ENCODE results near the gene ISY1.

DNA sequence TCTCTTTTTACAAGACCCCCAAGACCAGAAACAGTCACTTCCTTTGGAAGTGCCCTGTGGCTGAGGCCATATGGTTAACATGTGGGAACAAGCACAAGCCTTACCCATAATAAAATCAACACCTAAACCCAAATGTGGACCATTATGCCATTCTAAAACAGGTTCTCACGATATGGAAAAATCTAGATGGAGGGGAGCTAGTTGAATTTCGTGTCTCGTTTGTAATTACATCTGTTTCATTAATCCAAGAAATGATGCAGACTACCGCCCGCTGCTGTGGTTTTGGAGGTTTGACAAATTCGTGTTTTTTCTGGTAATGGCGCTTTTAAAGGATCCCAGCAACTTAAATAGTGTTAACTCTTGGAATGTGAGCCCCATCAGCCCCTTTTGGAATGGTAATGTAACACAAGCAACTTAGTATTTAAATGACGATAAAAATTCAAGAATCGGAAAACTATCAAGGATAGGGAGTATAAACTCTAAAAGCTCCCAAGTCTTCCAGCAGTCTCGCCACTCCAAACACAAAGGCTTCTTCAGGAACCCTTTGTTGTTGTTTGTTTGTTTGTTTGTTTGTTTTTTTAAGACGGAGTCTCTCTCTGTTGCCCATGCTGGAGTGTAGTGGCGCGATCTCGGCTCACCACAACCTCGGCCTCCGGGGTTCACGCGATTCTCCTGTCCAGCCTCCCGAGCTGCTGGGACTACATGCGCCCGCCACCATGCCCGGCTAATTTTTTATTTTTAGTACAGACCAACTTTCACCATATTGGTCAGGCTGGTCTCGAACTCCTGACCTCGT is 21.7 kb upstream of the ISY1 start:
- TF ChIP-seq, protein P1, sequence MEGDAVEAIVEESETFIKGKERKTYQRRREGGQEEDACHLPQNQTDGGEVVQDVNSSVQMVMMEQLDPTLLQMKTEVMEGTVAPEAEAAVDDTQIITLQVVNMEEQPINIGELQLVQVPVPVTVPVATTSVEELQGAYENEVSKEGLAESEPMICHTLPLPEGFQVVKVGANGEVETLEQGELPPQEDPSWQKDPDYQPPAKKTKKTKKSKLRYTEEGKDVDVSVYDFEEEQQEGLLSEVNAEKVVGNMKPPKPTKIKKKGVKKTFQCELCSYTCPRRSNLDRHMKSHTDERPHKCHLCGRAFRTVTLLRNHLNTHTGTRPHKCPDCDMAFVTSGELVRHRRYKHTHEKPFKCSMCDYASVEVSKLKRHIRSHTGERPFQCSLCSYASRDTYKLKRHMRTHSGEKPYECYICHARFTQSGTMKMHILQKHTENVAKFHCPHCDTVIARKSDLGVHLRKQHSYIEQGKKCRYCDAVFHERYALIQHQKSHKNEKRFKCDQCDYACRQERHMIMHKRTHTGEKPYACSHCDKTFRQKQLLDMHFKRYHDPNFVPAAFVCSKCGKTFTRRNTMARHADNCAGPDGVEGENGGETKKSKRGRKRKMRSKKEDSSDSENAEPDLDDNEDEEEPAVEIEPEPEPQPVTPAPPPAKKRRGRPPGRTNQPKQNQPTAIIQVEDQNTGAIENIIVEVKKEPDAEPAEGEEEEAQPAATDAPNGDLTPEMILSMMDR (IDR thresholded peaks at IDR 0.05): no peak
- TF ChIP-seq CHD4 (IDR thresholded peaks at IDR 0.05; ENCODE audit: borderline replicate concordance): no peak
